Measurements from ENCODE around the gene RBM6. TPM values are rescaled to one million over a fixed set of nuclear protein-coding genes. Genes with fewer than 3 reads are reported as not detected.

Gene RBM6
- total RNA-seq, 1 experiment from 2014 or later: 90.7 TPM

- Histone ChIP-seq H3K23ac (ENCODE audit: insufficient read length, low read depth, low read length) (no peak overlapping the region), H3K4ac (ENCODE audit: low read depth, low read length) (no peak overlapping the region), H3K14ac (ENCODE audit: insufficient read depth, low read length) (no peak overlapping the region), H2BK12ac (ENCODE audit: insufficient read length, low read depth, low read length) (no peak overlapping the region), H4K5ac (ENCODE audit: insufficient read length, low read depth, low read length) (no peak overlapping the region), H2AK5ac (ENCODE audit: insufficient read length, low read length) (no peak overlapping the region), H3K27me3 (ENCODE audit: insufficient read depth, low read length) (no peaks in the 10 kb centered on the region), H2BK5ac (ENCODE audit: insufficient read length, low read length) (no peak overlapping the region), H3K9me3 (ENCODE audit: control insufficient read depth, low read depth, low read length) (no peaks in the 10 kb centered on the region), H2BK15ac (ENCODE audit: low read depth, low read length) (no peak overlapping the region), H3K9ac (ENCODE audit: extremely low read depth, insufficient read length, low read length) (no peak overlapping the region), H4K20me1 (ENCODE audit: control insufficient read depth, insufficient read depth, insufficient read length) (no peaks in the 10 kb centered on the region), H3K56ac (ENCODE audit: insufficient read length, low read depth, low read length) (no peak overlapping the region), H4K8ac (replicated peaks; ENCODE audit: insufficient read length, low read depth, low read length) (no peak overlapping the region), H3K23me2 (ENCODE audit: insufficient read length, low read depth, low read length, poor library complexity, severe bottlenecking) (no peaks in the 10 kb centered on the region), H3K79me2 (ENCODE audit: insufficient read depth, low read length) (peaks cover 30% of the 10 kb centered on the region; the same call in 1 of the 2 replicates), H3K18ac (ENCODE audit: insufficient read length, low read depth, low read length) (no peak overlapping the region), H3K27ac (ENCODE audit: insufficient read length, low read depth, low read length) (no peak overlapping the region), H2BK20ac (ENCODE audit: low read depth, low read length, poor library complexity, severe bottlenecking) (no peak overlapping the region), H3K79me1 (ENCODE audit: insufficient read depth, low read depth, low read length, poor library complexity, severe bottlenecking) (peaks cover 7% of the 10 kb centered on the region), H3K4me1 (ENCODE audit: insufficient read depth, low read length) (no peaks in the 10 kb centered on the region), H3K4me2 (ENCODE audit: insufficient read depth, insufficient read length, low read length) (no peak overlapping the region), H2BK120ac (ENCODE audit: low read depth, low read length, poor library complexity, severe bottlenecking) (no peak overlapping the region), H4K91ac (ENCODE audit: insufficient read length, low read depth, low read length) (no peak overlapping the region), H2AFZ (ENCODE audit: low read length) (no peak overlapping the region), H3T11ph (ENCODE audit: low read length) (no peak overlapping the region)
- no peak overlapping the region for H3K27ac Mint-ChIP-seq
- H3K4me1 Mint-ChIP-seq: peaks cover 0 to 3% of the 10 kb centered on the region in 2 experiments; a peak in 1 of 4 replicates
- DNase-seq: no peak
- H3K27me3 Mint-ChIP-seq (ENCODE audit: low read depth): no peaks in the 10 kb centered on the region
- no peak overlapping the region for H3K4me3 Mint-ChIP-seq
- no CpG with 5 or more reads among the region's 6 CpGs for WGBS (ENCODE audit: extremely low coverage, insufficient read length, low lambda C conversion rate)
- TF ChIP-seq CTCF (conservative IDR thresholded peaks at IDR 0.05): no peak
- peaks cover 0 to 5% (median 1%) of the 10 kb centered on the region in 3 experiments; a peak in 5 of 7 replicates for H3K36me3 Mint-ChIP-seq (ENCODE audit: insufficient read depth in 1 of 3, low read depth in 3 of 3)
- H3K9me3 Mint-ChIP-seq: no peaks in the 10 kb centered on the region
Observed at GRCh38 chr3:49952924-49953323, 13.0 kb downstream of the RBM6 start.
